Ascending aorta (tissue), 2 donors: ENCODE data around the gene LGALSL. TPM values are rescaled to one million over a fixed set of nuclear protein-coding genes. Genes with fewer than 3 reads are reported as not detected.

Experiments
- DNase-seq, 2 donors: peaks; one replicate each; pipeline ENCODE4 v3.0.0-alpha.2; 2019; ENCODE audit warnings: low spot score in 2 of 2
- H3K27ac ChIP-seq, 2 donors: fragments of 200-600 bp; sonication (generic); one replicate each; pipeline ENCODE4 v1.5.1; 2016 to 2017; ENCODE audit warnings: mild to moderate bottlenecking in 1 of 2
- H3K27me3 ChIP-seq: fragments of 200-600 bp; sonication (generic); one replicate; pipeline ENCODE4 v1.5.1; 2017
- H3K36me3 ChIP-seq, 2 donors: fragments of 200-600 bp; sonication (generic); one replicate each; pipeline ENCODE4 v1.5.1; 2016
- H3K4me1 ChIP-seq, 2 donors: fragments of 200-600 bp; sonication (generic); one replicate each; pipeline ENCODE4 v1.5.1; 2016 to 2017; ENCODE audit warnings: mild to moderate bottlenecking in 1 of 2
- H3K4me3 ChIP-seq, 2 donors: fragments of 200-600 bp; sonication (generic); one replicate each; pipeline ENCODE4 v1.5.1; 2016 to 2017; ENCODE audit warnings: mild to moderate bottlenecking in 1 of 2
- H3K9me3 ChIP-seq, 2 donors: fragments of 200-600 bp; sonication (generic); one replicate each; pipeline ENCODE4 v1.5.1; 2016
- CTCF ChIP-seq, 3 experiments: fragments of 200-600 bp in 2 of 3; fragments of 450-650 bp in 1 of 3; sonication (generic) in 2 of 3; IDR thresholded peaks; one replicate each; pipeline ENCODE4 v1.5.1; 2016 to 2019; ENCODE audit warnings: antibody characterized with exemption in 3 of 3, mild to moderate bottlenecking in 1 of 3, moderate library complexity in 1 of 3
- intact Hi-C: fragments of 100-400 bp; cut with DNase I; formaldehyde crosslinking; loops from one replicate; pipeline ENCODE4 v1.15.1; 2023
- total RNA-seq: library from RNA; depleted of rRNA; stranded (reverse); fragments of >200 nt; gene quantifications from one replicate; pipeline ENCODE4 v1.1.0, GENCODE V29; 2016

LGALSL gene
- total RNA-seq, 1 donor from 2014 or later: 35.4 TPM

- Histone ChIP-seq H3K4me3 (no peak overlapping the region), H3K4me1 (no peaks in the 10 kb centered on the region), H3K36me3 (no peaks in the 10 kb centered on the region), H3K27me3 (no peaks in the 10 kb centered on the region), H3K27ac (no peak overlapping the region), H3K9me3 (no peaks in the 10 kb centered on the region)
- no peak for DNase-seq
- intact Hi-C loops: no loop called here
- TF ChIP-seq CTCF (IDR thresholded peaks at IDR 0.05): no peak
Observed at GRCh38 chr2:64506686-64507085, 52.7 kb downstream of the LGALSL start.

Other genes starting within 250 kb of the LGALSL start
- 58.0 TPM for gene AFTPH, start 70.2 kb downstream of the LGALSL start, total RNA-seq
- gene SERTAD2, start 199.8 kb downstream of the LGALSL start, total RNA-seq: 8.7 TPM